H1 (cell line): ENCODE measurements around the gene SMARCA4. TPM values are rescaled to one million over a fixed set of nuclear protein-coding genes. Genes with fewer than 3 reads are reported as not detected.

Experiments
- CTCF ChIA-PET: fragments of 300-600 bp; sonication (Branson Sonifier 250); formaldehyde crosslinking; loops from one replicate; lab custom pipeline; 2021; ENCODE audit not compliant: partially characterized antibody; lab: Charles Lee
- POLR2A ChIA-PET: fragments of 300-600 bp; sonication (Branson Sonifier 250); formaldehyde crosslinking; loops from one replicate; lab custom pipeline; 2021; ENCODE audit warnings: inconsistent platforms; ENCODE audit not compliant: partially characterized antibody; lab: Charles Lee
- DNase-seq, 2 experiments: peaks; one replicate each; pipeline versions ENCODE4 v3.0.0 to v3.0.0-alpha.2; 2010 to 2022; ENCODE audit warnings: low spot score in 2 of 2, low read depth in 1 of 2, mixed read lengths in 1 of 2
- FAIRE-seq: peaks from 2 replicates; lab custom pipeline; 2011; peaks lifted over from hg19 to GRCh38; lab: Jason Lieb, UNC
- H2AFZ ChIP-seq: 2 replicates; pipeline ENCODE4 v1.8.1; 2012; ENCODE audit warnings: low read length, inconsistent platforms
- H2AK5ac ChIP-seq: 2 replicates; pipeline ENCODE4 v1.6.1; 2013; ENCODE audit warnings: low read depth, low read length
- H2BK120ac ChIP-seq: replicated peaks from 2 replicates; pipeline ENCODE3; 2013; ENCODE audit warnings: low read depth, low read length, inconsistent platforms
- H2BK12ac ChIP-seq: 2 replicates; pipeline ENCODE4 v1.6.1; 2013; ENCODE audit warnings: low read depth, low read length
- H2BK15ac ChIP-seq: 2 replicates; pipeline ENCODE4 v1.6.1; 2013; ENCODE audit warnings: low read length
- H2BK20ac ChIP-seq: 2 replicates; pipeline ENCODE4 v1.6.1; 2013; ENCODE audit warnings: low read length
- H2BK5ac ChIP-seq: 2 replicates; pipeline ENCODE4 v1.6.1; 2013; ENCODE audit warnings: low read depth, low read length
- H3K14ac ChIP-seq: 2 replicates; pipeline ENCODE4 v1.6.1; 2013; ENCODE audit warnings: inconsistent platforms; ENCODE audit not compliant: insufficient read length
- H3K18ac ChIP-seq: 2 replicates; pipeline ENCODE4 v1.6.1; 2013; ENCODE audit warnings: low read length; ENCODE audit errors: extremely low read depth
- H3K23ac ChIP-seq: 2 replicates; pipeline ENCODE4 v1.6.1; 2013; ENCODE audit warnings: inconsistent platforms; ENCODE audit not compliant: insufficient read length
- H3K23me2 ChIP-seq: 2 replicates; pipeline ENCODE4 v1.6.1; 2013; ENCODE audit warnings: low read depth, low read length
- H3K27ac ChIP-seq: 2 replicates; pipeline ENCODE4 v1.6.1; 2011; ENCODE audit warnings: low read depth, low read length, inconsistent platforms
- H3K27me3 ChIP-seq, 4 experiments: replicated peaks in 1 of 4; 1 replicate in 1 of 4; 2 replicates in 3 of 4; pipeline versions ENCODE4 v1.6.1 to v1.8.1; 2011 to 2013; ENCODE audit warnings: low read length in 3 of 4, mild to moderate bottlenecking in 3 of 4, inconsistent platforms in 2 of 4, mixed read lengths in 2 of 4, moderate library complexity in 1 of 4; ENCODE audit not compliant: control insufficient read depth in 3 of 4, insufficient read depth in 3 of 4; ENCODE audit errors: extremely low read depth in 1 of 4
- H3K36me3 ChIP-seq, 4 experiments: 2 replicates each; pipeline versions ENCODE4 v1.6.1 to v1.8.1; 2011 to 2013; ENCODE audit warnings: mild to moderate bottlenecking in 4 of 4, low read length in 3 of 4, moderate library complexity in 2 of 4, control low read depth in 1 of 4, inconsistent platforms in 1 of 4; ENCODE audit not compliant: insufficient read depth in 4 of 4, control insufficient read depth in 2 of 4
- H3K4ac ChIP-seq: replicated peaks from 2 replicates; pipeline ENCODE3; 2013; ENCODE audit warnings: low read length, low read depth, mixed read lengths, inconsistent platforms; ENCODE audit not compliant: insufficient read length
- H3K4me1 ChIP-seq, 4 experiments: replicated peaks in 1 of 4; 1 replicate in 1 of 4; 2 replicates in 3 of 4; pipeline versions ENCODE4 v1.6.1 to v1.8.1; 2011 to 2013; ENCODE audit warnings: low read length in 3 of 4, inconsistent platforms in 2 of 4, mixed read lengths in 1 of 4; ENCODE audit not compliant: insufficient read depth in 4 of 4, control insufficient read depth in 3 of 4
- H3K4me2 ChIP-seq, 2 experiments: 2 replicates each; pipeline versions ENCODE4 v1.6.1 to v1.8.1; 2011 to 2013; ENCODE audit warnings: low read depth in 2 of 2, low read length in 2 of 2, control low read depth in 1 of 2, inconsistent platforms in 1 of 2, mild to moderate bottlenecking in 1 of 2; ENCODE audit not compliant: insufficient read depth in 1 of 2
- H3K4me3 ChIP-seq, 4 experiments: fragments of 200-600, 300-600 bp in 1 of 4; sonication (generic), shearing (Covaris generic), sonication (Bioruptor Twin) in 1 of 4; 2 replicates each; pipeline versions ENCODE4 v1.5.1 to v1.8.1; 2011 to 2016; ENCODE audit warnings: low read length in 4 of 4, low read depth in 3 of 4, control low read depth in 2 of 4, inconsistent platforms in 2 of 4, mild to moderate bottlenecking in 2 of 4, mixed read lengths in 1 of 4, moderate library complexity in 1 of 4; ENCODE audit not compliant: insufficient read depth in 2 of 4; ENCODE audit errors: extremely low read depth in 1 of 4
- H3K56ac ChIP-seq: replicated peaks from 2 replicates; pipeline ENCODE3; 2013; ENCODE audit warnings: low read depth, mild to moderate bottlenecking, mixed read lengths, low read length, inconsistent platforms; ENCODE audit not compliant: insufficient read length
- H3K79me1 ChIP-seq: 2 replicates; pipeline ENCODE4 v1.6.1; 2013; ENCODE audit warnings: low read depth, low read length, control low read depth
- H3K79me2 ChIP-seq, 2 experiments: 2 replicates each; pipeline versions ENCODE4 v1.6.1 to v1.8.1; 2012 to 2013; ENCODE audit warnings: low read length in 2 of 2, mild to moderate bottlenecking in 2 of 2, inconsistent platforms in 1 of 2; ENCODE audit not compliant: insufficient read depth in 2 of 2, control insufficient read depth in 1 of 2
- H3K9ac ChIP-seq, 4 experiments: replicated peaks in 1 of 4; 1 replicate in 1 of 4; 2 replicates in 3 of 4; pipeline versions ENCODE4 v1.6.1 to v1.8.1; 2011 to 2013; ENCODE audit warnings: low read depth in 3 of 4, low read length in 3 of 4, control low read depth in 2 of 4, mild to moderate bottlenecking in 2 of 4, moderate library complexity in 2 of 4, inconsistent platforms in 1 of 4; ENCODE audit errors: extremely low read depth in 1 of 4
- H3K9me3 ChIP-seq, 2 experiments: 2 replicates each; pipeline versions ENCODE4 v1.6.1 to v1.8.1; 2012 to 2013; ENCODE audit warnings: mild to moderate bottlenecking in 2 of 2, moderate library complexity in 2 of 2, control low read depth in 1 of 2, inconsistent platforms in 1 of 2, low read depth in 1 of 2, low read length in 1 of 2, mixed read lengths in 1 of 2; ENCODE audit not compliant: insufficient read depth in 2 of 2
- H4K20me1 ChIP-seq, 2 experiments: replicated peaks in 1 of 2; 2 replicates each; pipeline versions ENCODE3 to v1.8.1; 2011 to 2013; ENCODE audit warnings: inconsistent platforms in 2 of 2, low read length in 2 of 2, mild to moderate bottlenecking in 1 of 2; ENCODE audit not compliant: insufficient read depth in 2 of 2, control insufficient read depth in 1 of 2
- H4K5ac ChIP-seq: 2 replicates; pipeline ENCODE4 v1.6.1; 2013; ENCODE audit warnings: low read length, low read depth, mixed read lengths, inconsistent platforms; ENCODE audit not compliant: insufficient read length
- H4K8ac ChIP-seq: 2 replicates; pipeline ENCODE4 v1.8.0; 2013; ENCODE audit warnings: mild to moderate bottlenecking, moderate library complexity, low read length, inconsistent platforms; ENCODE audit not compliant: insufficient read depth; ENCODE audit errors: extremely low read depth
- H4K91ac ChIP-seq: replicated peaks from 2 replicates; pipeline ENCODE3; 2013; ENCODE audit warnings: low read length, mixed read lengths, inconsistent platforms; ENCODE audit not compliant: insufficient read length
- BACH1 ChIP-seq: IDR thresholded peaks from 2 replicates; pipeline ENCODE4 v1.6.1; 2012; ENCODE audit warnings: low read length, improper control_type of control experiment
- CREB1 ChIP-seq: IDR thresholded peaks from 2 replicates; pipeline ENCODE4 v1.6.1; 2012; ENCODE audit warnings: inconsistent platforms
- E2F6 ChIP-seq: IDR thresholded peaks from 2 replicates; pipeline ENCODE4 v1.6.1; 2012; ENCODE audit warnings: inconsistent platforms
- KDM5A ChIP-seq: fragments of 200-600 bp; IDR thresholded peaks from 2 replicates; pipeline ENCODE4 v1.7.1; 2012; ENCODE audit warnings: mild to moderate bottlenecking, low read length, inconsistent platforms, mixed read lengths
- NANOG ChIP-seq: IDR thresholded peaks from 2 replicates; pipeline ENCODE4 v1.6.1; 2011; ENCODE audit warnings: low read length, low read depth, mild to moderate bottlenecking, inconsistent platforms; ENCODE audit not compliant: insufficient read depth, poor library complexity, severe bottlenecking
- NRF1 ChIP-seq: IDR thresholded peaks from 2 replicates; pipeline ENCODE4 v1.6.1; 2011; ENCODE audit warnings: mild to moderate bottlenecking, low read depth, low read length, improper control_type of control experiment
- PHF8 ChIP-seq: fragments of 200-600 bp; sonication (generic); conservative IDR thresholded peaks from 2 replicates; pipeline ENCODE4 v1.7.1; 2012; ENCODE audit warnings: low read depth, mild to moderate bottlenecking, inconsistent platforms, low read length, moderate library complexity
- RXRA ChIP-seq: IDR thresholded peaks from 2 replicates; pipeline ENCODE4 v1.6.1; 2011; ENCODE audit warnings: low read depth, mild to moderate bottlenecking, low read length, moderate library complexity; ENCODE audit not compliant: insufficient read depth
- SIX5 ChIP-seq: IDR thresholded peaks from 2 replicates; pipeline ENCODE4 v1.6.1; 2011; ENCODE audit warnings: mild to moderate bottlenecking, low read depth, low read length
- SP4 ChIP-seq: IDR thresholded peaks from 2 replicates; pipeline ENCODE4 v1.6.1; 2012; ENCODE audit warnings: low read length, inconsistent platforms
- TCF12 ChIP-seq: IDR thresholded peaks from 2 replicates; pipeline ENCODE4 v1.6.1; 2011; ENCODE audit warnings: low read depth, mild to moderate bottlenecking, low read length
- WGBS, 2 experiments: shearing (Covaris generic) in 1 of 2; methylation state at CpG; one replicate each; pipeline versions ENCODE4 v1.1.6 to v1.1.7; 2013 to 2015; ENCODE audit warnings: low lambda C conversion rate in 2 of 2, mixed read lengths in 2 of 2, inconsistent platforms in 1 of 2, low coverage in 1 of 2, missing lambda C conversion rate in 1 of 2; ENCODE audit not compliant: insufficient replicate concordance in 2 of 2, insufficient coverage in 1 of 2, insufficient read length in 1 of 2; ENCODE audit errors: extremely low coverage in 1 of 2, missing lambda C conversion rate in 1 of 2; 5-methylcytosine and 5-hydroxymethylcytosine counted together
- polyA plus RNA-seq, 7 experiments: library from polyadenylated mRNA; depleted of rRNA in 3 of 7; stranded (reverse) in 5 of 7; unstranded in 2 of 7; fragments of >200 nt in 5 of 7; fragments of 200-250 nt in 2 of 7; gene quantifications; 1 replicate in 5 of 7; 2 replicates in 1 of 7; 4 replicates in 1 of 7; pipeline versions ENCODE4 v1.2.1 to v1.2.3, GENCODE V29; 2011 to 2013; ENCODE audit warnings: missing spikeins in 2 of 7, mixed read lengths in 2 of 7
- total RNA-seq: library from RNA; stranded (reverse); fragmentation: NEBNext Ultra II Directional; extraction: Animal tissue kit (Norgen Biotek cat#: 25700); gene quantifications from 2 replicates; pipeline ENCODE4 v1.2.1, GENCODE V29; 2021

Gene SMARCA4
- total and polyA plus RNA-seq, 2 of the 8 experiments (the other 6 are each of a cell fraction or from before 2014, with no cell fraction given) = 86.4 to 263 TPM

- no peak overlapping the region for H3K9ac ChIP-seq
- H2BK12ac ChIP-seq = no peak overlapping the region
- no peaks in the 10 kb centered on the region for H3K23me2 ChIP-seq
- H2AFZ ChIP-seq = no peak overlapping the region
- DNase-seq (no peak), FAIRE-seq (no peak)
- no peak overlapping the region for H2BK15ac ChIP-seq
- H4K5ac ChIP-seq = no peak overlapping the region
- no peak overlapping the region for H3K23ac ChIP-seq
- H2AK5ac ChIP-seq = no peak overlapping the region
- no peaks in the 10 kb centered on the region for H3K79me2 ChIP-seq
- H3K14ac ChIP-seq = no peak overlapping the region
- H2BK120ac ChIP-seq = no peak overlapping the region
- no peaks in the 10 kb centered on the region for H3K79me1 ChIP-seq
- TF ChIP-seq BACH1 (no peak), KDM5A (no peak), NANOG (no peak), SIX5 (no peak), SP4 (no peak), PHF8 (no peak), E2F6 (no peak), NRF1 (no peak), TCF12 (no peak), RXRA (no peak), CREB1 (no peak)
- no peaks in the 10 kb centered on the region for H4K20me1 ChIP-seq
- no peak overlapping the region for H4K8ac ChIP-seq
- 98% methylated on average over 6 of the region's 6 CpGs; no CpG with 5 or more reads in 1 of the 2 experiments for WGBS, 2 experiments
- H3K4me2 ChIP-seq = no peak overlapping the region
- no peak overlapping the region for H3K27ac ChIP-seq
- H3K56ac ChIP-seq = no peak overlapping the region
- no peak overlapping the region for H4K91ac ChIP-seq
- no peaks in the 10 kb centered on the region for H3K27me3 ChIP-seq
- no peak overlapping the region for H2BK20ac ChIP-seq
- no peak overlapping the region for H2BK5ac ChIP-seq
- no peak overlapping the region for H3K4ac ChIP-seq
- H3K4me3 ChIP-seq = no peak overlapping the region
- H3K4me1 ChIP-seq = no peaks in the 10 kb centered on the region
- ChIA-PET CTCF (interaction anchor here (1.0 to 3.1 kb wide), 3 partner anchors 11 to 17 kb away, joined by 3 to 22 read pairs (median 3); no protein-coding TSS in a partner anchor), POLR2A (interaction anchor here (0.5 to 1.8 kb wide), 2 partner anchors 9 to 16 kb away, joined by 4 to 8 read pairs; partner anchors contain the start of gene SMARCA4)
- H3K18ac ChIP-seq = no peak overlapping the region
- H3K36me3 ChIP-seq = no peaks in the 10 kb centered on the region
- H3K9me3 ChIP-seq = no peaks in the 10 kb centered on the region
Observed at GRCh38 chr19:10952809-10953208, 8.0 kb upstream of the SMARCA4 start.
